GM21737 (cell line): Measurements from ENCODE around the gene NSUN2.
A peak's percentile ranks its signal among the peaks of the same experiment; 100 is the strongest.
"Not testable (repeated sequence)": the region's sequence is repeated elsewhere in the genome, so short reads cannot be mapped to it uniquely, and the experiment has no call there.

ENCODE experiments used
- ATAC-seq: cut with Tn5 transposase; IDR thresholded peaks from one replicate; pipeline ENCODE4 v1.9.1; 2021; ENCODE audit warnings: mild to moderate bottlenecking, moderate library complexity; ENCODE audit not compliant: unreplicated experiment

The NSUN2 gene

DNA sequence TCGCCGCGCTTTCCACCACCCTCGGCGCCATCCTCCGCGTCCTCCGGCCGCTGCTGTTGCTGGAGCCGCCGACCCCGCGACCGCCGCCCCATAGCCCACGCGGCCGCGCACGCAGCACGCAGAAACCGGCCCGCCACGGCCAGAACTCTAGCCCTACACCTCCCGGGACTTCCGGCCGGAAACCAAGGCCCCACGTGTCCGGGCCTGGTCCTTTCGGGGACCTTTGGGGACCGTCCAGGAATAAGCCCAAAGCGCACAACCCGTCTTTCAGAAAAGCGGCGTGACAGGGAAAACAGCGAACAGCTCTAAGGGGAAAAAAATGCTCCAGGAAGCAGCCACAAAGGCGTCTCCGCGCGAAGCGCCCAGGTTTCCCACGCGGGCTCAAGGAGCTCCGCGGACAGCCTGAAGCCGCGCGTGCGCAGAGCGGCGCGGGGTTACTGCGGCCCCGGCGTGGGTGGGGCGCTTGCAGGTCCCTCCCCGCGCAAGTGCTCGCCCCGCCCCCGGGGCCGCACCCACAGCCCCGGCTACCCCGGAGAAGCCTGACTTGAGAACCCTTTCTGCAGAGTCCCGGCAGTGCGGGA lies at the start of gene NSUN2, which contains the start of gene SRD5A1:
NSUN2 (minus strand) TSS at position 157 of the 581 bp plus-strand sequence; CDS start at position 92, 65 bp downstream.
SRD5A1 (plus strand) TSS at position 553 of the 581 bp plus-strand sequence. CDS start 137 bp downstream, outside the sequence.
- ATAC-seq: peak; percentile 87

DNA sequence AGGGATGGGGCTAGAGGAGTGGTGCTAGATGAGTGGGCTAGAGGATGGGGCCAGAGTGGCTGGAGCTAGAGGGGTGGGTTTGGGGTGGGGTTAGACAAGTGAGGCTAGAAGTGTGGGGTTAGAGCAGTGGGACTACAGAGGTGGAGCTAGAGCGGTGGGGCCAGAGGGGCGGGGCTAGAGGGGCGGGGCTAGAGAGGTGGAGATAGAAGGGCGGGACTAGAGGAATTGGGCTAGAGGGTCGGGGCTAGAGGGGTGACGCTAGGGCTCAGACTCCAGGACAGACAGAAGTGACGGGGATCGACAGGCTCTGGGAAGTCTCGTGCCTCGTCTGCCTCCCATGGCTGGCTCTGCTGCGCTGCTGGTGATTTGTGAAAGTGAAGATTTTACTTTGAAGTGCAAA lies 49.4 kb upstream of the NSUN2 start:
- ATAC-seq: no peak

DNA sequence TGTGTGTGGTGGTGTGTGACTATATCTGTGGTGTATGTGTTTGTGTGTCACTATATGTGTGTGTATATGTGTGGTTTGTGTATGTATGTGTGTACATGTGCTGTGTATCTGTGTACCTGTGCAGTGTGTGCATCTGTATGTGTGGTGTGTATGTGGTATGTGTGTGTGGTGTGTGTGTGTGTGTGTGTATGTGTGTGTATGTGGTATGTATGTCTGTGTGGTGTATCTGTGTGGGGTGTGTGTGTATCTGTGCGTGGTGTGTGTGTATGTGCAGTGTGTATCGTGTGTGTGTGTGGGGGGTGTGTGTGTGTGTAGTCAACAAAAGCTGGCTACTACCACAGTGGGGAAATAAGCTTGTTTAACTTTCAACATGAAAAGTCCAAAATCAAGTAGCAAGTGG lies 48.8 kb upstream of the NSUN2 start:
- no peak for ATAC-seq

DNA sequence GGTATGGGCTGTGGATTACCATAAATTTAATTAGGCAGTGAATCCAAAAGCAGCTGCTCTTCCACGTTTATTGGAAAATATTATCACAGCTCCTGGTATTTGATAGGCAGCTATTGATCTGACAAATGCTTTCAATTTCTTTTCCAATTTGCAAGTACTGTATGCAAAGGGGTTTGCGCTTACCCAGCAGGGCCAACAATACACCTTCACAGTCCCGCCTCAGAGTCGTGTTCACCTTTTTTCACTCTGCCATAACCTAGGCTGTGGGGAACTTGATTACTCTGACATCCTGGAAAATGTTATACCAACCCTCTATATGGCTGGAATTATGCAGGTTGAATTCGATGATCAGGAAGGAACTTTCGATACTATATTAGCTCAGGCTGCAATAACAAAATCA lies 48.1 kb upstream of the NSUN2 start:
- ATAC-seq: no peak

DNA sequence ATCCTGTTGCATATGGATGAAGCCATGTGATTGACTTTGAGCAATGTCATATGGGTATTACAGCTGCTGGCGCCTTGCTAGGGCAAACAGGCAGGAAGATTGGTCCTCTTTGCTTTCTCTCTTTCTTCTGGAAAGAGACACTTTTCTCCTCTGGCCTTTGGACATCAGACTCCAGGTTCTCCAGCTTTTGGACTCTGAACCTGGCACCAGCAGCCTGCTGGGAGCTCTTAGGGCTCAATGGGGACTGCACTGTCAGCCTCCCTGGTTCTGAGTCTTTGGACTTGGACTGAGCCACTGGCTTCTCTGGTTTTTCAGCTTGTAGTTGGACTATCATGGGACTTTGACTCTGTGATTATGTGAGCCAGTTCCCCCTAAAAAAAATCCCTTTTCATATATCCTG lies 45.5 kb upstream of the NSUN2 start:
- ATAC-seq: no peak

DNA sequence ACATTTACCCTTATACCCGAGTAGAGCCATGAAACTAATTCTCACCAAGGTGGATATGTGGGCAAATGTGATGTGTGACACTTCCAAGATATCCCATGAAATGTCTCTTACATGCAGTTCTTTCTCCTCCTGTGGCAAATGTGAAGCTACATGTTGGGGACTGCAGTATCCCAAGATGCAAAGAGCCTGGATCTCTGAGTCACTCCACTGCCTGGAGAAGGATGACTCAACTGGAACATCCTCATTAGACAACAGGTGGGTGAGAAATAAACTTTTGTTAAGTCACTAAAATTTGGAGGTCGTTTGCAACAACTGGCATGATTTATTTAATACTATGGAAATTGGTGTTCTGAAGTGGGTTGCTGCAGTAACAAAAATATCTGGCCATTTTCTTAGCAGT lies 43.9 kb upstream of the NSUN2 start:
- no peak for ATAC-seq

DNA sequence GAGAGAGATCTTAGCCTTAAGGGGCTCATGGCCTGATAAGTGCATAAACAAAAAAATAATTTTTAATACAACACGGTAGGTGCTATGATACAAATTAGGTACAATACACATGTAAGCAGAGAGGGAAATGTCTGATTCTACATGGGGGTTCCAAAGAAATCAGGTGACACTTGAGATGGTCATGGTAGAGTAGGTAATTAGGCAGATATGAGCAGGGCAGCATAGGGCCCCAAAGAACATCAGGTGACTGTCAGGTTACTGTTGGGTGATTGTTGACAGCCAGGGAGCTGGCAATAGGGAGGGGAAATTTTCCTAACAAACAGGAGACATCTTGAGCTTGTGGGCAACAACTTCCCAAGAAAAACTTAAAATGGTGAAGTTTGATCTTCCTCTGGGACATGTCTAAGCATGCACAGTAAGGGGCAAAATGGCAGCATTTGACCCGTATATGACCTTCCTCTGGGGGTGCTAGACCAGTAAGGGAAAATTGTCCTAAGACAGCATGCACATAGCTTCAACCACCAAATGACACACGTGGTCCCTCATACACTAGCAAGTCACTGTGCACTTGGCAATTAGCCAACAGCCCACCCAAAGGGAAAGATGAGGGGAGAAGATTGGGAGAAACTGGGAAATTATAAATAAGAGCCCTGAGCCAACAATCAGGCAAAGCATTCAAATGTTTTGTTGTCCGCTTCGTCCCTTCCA lies 43.1 kb upstream of the NSUN2 start:
- ATAC-seq: no peak

DNA sequence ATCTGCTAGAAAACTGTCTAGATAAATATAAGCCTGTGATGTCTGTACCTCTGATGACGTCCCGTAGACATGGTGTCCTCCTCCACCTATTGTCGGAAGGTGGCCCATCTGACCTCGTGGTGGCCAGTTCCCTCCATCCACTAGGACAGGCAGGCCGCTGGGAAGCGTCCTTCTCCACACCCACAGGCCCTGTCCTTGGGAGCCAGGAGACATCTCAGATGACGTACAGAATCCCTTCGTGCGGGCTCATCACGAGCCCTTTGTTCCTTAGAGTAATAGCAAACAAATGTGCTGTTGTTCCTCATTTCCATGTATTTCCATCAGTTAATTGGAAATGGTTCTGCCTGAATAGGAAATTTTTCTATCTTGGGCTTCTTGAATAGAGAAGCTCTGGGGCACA lies 42.0 kb upstream of the NSUN2 start:
- ATAC-seq: no peak

DNA sequence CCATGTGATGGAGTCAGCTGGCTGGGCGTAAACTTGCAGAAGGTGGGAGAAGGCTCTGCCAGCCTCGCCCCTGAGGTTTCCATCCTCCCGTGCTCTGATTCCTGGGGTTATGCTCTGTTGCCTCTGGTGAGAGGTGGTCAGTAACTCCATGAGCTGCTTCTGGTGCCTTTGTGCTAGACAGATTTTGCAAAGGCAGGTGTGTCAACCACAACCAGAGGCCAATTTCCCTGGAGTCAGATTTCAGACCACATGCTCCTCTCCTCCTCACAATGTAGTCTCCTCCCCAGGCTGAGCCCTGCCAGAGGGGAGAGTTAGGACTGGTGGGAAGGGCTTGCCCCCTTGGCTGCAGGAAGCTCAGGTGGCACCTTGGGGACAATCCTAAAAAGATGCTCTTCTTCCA lies 41.6 kb upstream of the NSUN2 start:
- ATAC-seq: no peak

DNA sequence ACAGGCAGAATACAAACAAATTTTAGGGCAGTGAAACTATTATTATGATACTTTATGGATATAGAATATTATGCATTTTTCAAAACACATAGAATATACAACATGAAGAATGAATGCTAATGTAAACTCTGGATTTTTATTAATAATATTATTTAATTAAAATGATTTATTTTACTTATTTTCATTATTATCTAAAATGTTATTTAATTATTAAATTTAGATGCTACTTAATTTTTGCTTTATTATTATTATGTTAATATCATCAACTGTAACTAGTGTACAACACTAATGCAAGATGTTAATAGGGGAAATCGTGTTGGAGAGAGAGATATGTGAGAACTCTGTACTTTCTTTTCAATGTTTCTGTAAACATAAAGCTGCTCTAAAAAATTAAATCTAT lies 41.1 kb upstream of the NSUN2 start:
- ATAC-seq: no peak

DNA sequence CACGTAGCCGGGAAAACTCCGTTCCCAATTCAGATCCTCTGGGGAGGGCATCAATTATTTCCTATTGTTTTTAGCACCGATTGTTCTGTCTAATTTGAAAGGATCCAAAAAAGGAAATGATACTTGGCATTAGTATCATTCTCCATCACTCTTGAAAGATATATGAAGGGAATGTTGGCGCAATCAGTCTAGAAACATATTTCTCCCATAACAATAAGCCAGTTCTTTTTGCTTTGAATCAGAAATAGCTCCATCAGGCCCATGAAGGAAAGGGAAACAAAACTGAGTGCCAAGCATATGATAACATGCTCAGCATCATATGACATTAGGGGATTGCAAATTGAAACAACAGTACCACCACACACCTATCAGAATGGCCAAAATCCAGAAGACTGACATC lies 40.2 kb upstream of the NSUN2 start:
- ATAC-seq: no peak

DNA sequence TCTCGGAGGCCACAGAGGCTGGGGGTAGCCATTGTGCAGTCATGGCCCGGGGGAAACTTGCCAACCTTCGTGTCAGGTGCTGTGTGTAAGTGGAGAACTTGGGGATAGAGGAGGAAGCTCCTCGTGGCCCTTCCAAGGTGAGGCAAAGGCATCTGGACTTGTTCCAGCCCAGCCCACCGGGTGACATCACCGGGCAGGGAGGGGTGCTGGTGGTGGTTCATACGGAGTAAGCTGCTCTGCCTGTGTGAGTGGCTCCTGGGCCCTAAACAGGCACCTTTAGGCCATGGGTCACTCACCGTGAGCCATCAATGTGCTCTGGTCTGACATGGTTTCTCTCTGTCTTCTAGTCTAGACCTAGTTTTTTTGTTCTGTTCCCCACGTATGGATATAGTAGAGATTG lies 35.9 kb upstream of the NSUN2 start:
- not testable (repeated sequence) for ATAC-seq

DNA sequence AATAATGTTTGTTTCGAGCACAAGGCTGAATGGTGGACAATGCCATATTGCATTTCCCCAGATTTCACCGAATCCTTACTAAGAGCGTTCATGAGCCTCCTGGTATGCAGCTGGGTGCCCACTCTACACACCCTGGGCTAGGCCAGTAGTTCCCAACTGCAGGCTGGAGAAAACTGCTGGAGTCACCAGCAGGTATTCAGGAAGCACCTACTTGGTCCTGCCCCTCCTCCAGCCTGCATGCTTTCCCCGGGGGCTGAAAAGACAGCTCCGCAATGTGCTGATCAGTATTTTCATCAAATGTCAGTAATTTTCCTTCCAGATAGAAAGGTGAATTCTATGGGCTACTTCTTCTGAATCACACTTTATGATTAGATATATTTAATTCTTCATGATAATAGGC lies 34.8 kb upstream of the NSUN2 start:
- ATAC-seq: no peak

DNA sequence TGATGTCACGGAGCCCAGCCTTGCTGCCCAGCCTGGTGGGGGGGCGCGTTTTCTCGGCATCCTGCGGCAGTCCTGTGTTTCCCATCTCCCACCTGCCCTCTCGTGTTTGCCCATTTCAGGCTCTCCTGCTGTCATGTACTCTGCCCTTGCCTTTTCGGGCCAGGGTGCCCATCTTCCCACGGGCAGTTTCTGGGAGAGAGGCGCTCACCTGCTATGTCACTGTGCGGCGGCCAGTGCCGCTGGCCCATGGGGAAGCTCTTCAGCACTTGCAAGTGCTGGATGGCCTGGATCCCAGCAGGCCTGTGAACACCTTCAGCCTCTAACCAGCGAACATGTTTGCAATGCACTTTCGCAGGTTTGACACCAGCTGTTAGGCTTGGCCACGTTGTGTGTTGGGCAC lies 33.9 kb upstream of the NSUN2 start:
- no peak for ATAC-seq

DNA sequence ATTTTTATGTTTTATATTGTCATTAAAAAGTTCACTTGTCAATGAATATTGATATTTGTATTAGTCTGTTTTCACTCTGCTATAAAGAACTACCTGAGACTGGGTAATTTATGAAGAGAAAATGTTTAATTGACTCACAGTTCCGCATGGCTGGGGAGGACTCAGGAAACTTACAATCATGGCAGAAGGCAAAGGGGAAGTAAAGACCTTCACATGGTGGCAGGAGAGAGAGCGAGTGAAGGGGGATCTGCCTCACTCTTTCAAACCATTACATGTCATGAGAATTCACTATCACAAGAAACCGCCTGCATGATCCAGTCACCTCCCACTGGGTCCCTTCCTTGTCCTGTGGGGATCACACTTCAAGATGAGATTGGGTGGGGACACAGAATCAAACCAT lies 27.8 kb upstream of the NSUN2 start:
- ATAC-seq: peak; percentile 46

DNA sequence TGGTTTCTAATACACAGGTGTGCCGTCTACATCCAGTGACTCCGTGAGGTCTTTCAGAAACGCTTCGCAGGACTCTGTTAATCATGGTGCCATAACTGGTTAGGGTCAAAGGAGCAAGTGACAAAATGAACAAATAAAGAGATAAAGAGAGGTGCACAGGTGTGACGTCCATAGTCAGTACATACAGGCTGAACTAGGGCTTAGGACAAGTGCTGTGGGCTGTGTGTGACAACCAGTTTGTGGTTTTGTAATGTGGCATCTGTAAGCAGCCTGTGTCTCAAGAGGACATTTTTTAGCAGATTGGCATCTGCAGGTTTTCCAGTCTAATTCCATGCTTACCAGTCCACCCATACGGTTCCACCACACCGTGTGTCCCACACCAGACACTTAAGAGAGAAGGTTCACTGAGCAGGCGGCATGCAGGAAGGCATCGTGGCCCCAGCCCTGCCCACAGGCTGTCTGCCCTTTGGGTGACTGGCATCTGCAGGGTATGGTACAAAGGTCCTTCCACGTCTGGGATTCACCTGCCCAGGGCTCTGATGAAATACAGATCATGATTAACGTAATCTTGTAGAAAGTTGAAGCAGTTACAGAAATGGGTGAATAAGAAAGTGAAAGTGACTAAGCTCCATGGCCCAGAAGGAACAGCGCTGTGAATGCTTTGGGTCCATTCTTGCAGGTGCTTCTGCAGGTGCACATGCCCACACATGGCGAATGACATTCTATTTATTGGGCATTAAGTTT lies 27.3 kb upstream of the NSUN2 start:
- ATAC-seq: peak; percentile 77

DNA sequence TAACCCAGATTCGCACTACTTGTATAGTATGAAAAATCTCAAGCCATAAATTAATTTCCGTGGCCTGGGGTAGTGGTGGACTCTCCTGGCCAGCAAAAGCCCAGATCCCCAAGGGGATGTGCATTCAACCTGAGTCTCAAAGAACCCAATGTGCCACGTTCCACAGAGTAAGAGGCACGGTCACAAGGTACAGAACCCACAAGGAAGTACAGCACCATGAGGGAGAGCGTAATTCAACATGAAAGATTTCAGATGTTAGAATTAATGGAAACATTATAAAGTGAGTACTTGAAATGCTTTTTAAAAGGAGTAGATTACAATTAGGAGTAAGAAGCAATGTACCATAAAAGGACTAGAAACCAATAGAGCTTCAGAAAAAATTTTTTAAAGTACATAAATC lies 23.8 kb upstream of the NSUN2 start:
- ATAC-seq: no peak

DNA sequence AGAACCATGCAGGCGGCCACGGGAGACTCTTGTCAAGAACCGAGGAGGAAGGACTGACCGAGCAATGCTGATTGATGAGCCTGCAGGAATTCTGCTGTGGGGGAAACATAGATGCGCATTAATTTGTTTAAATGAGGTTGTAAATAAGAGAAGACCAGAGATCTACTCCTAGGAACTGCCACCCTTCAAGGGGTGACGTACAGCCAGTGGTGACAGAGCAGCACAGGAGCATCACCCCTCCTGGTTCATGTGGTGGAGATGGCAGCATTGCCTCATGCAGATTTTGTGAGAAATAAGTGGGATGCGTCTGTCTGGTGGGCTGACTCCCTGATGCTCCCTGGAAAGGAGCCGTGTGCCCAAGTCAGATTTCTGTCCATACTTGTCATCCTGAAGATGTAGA lies 22.6 kb upstream of the NSUN2 start:
- ATAC-seq: no peak

DNA sequence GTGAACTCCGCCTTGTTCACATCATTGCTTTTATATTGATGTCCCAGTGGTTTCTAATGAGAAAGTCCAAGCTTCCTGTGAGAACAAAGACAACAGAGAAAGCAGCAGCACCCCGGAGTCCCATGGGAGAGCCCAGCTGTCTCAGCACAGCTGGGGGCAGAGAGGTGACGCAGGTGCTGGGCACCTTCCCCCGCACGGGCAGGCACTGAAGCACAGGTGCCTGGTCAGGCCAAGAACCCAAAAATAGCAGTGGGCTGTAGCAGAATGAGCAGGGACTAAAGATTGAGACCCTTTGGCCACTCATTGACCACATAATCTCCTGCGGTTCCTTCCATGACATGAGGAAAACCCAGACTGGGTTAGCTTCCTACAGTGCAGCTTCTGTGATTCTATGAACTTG lies 19.2 kb upstream of the NSUN2 start:
- peak; percentile 98 for ATAC-seq

DNA sequence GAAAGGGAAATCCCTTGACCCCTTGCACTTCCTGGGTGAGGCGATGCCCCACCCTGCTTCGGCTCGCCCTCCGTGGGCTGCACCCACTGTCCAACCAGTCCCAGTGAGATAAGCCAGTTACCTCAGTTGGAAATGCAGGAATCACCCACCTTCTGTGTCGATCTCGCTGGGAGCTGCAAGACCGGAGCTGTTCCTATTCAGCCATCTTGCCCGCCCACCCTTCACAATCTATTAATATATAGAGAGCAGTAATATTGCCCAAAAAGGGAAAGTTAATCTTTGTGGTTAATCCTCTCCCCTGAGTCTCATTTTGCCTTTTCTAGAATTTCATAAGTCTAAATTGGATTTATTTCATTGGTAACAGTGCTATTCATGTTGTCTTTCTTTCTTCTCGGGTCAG lies 16.8 kb upstream of the NSUN2 start:
- no peak for ATAC-seq

DNA sequence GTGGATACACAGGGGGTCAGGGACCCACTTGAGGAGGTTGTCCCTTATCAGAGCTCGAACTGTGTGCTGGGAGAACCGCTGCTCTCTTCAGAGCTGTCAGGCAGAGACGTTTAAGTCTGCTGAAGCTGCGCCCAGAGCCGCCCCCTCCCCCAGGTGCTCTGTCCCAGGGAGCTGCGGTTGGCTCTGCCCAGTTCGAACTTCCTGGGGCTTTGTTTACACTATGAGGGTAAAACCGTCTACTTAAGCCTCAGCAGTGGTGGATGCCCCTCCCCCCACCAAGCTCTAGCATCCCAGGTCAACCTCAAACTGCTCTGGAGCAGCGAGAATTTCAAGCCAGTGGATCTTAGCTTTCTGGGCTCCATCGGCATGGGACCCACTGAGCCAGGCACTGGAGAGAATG lies 16.3 kb upstream of the NSUN2 start:
- no peak for ATAC-seq
